HEK293 (cell line): ENCODE data around the gene CCHCR1.

Experiments used
- INSM2 ChIP-seq: fragments of 450-650 bp; formaldehyde crosslinking; IDR thresholded peaks from 2 replicates; pipeline ENCODE4 v1.5.1; 2016; ENCODE audit warnings: missing biosample characterization, missing genetic modification characterization
- PRDM1 ChIP-seq: fragments of 450-650 bp; formaldehyde crosslinking; IDR thresholded peaks from 2 replicates; pipeline ENCODE4; 2016; ENCODE audit warnings: missing biosample characterization, missing genetic modification characterization
- PRDM2 ChIP-seq: fragments of 450-650 bp; formaldehyde crosslinking; IDR thresholded peaks from 2 replicates; pipeline ENCODE4 v1.5.1; 2016; ENCODE audit warnings: missing biosample characterization, missing genetic modification characterization, borderline replicate concordance
- SALL2 ChIP-seq: fragments of 450-650 bp; formaldehyde crosslinking; IDR thresholded peaks from 2 replicates; pipeline ENCODE4 v1.5.0; 2017; ENCODE audit warnings: missing biosample characterization, mild to moderate bottlenecking, missing genetic modification characterization, borderline replicate concordance
- WT1 ChIP-seq: fragments of 450-650 bp; formaldehyde crosslinking; IDR thresholded peaks from 2 replicates; pipeline ENCODE4 v1.5.1; 2016; ENCODE audit warnings: missing biosample characterization, missing genetic modification characterization
- ZBTB17 ChIP-seq: fragments of 450-650 bp; formaldehyde crosslinking; IDR thresholded peaks from 2 replicates; pipeline ENCODE4 v1.5.1; 2016; ENCODE audit warnings: missing biosample characterization, missing genetic modification characterization
- ZBTB6 ChIP-seq: fragments of 450-650 bp; formaldehyde crosslinking; IDR thresholded peaks from 2 replicates; pipeline ENCODE4 v1.5.1; 2017; ENCODE audit warnings: missing biosample characterization, missing genetic modification characterization
- ZBTB8A ChIP-seq: fragments of 450-650 bp; formaldehyde crosslinking; IDR thresholded peaks from 2 replicates; pipeline ENCODE4 v1.5.1; 2016; ENCODE audit warnings: missing biosample characterization, missing genetic modification characterization
- ZFP3 ChIP-seq: fragments of 450-650 bp; formaldehyde crosslinking; IDR thresholded peaks from 2 replicates; pipeline ENCODE4 v1.5.1; 2016; ENCODE audit warnings: low read depth, missing biosample characterization, missing genetic modification characterization
- ZNF280C ChIP-seq: fragments of 450-650 bp; formaldehyde crosslinking; IDR thresholded peaks from 2 replicates; pipeline ENCODE4 v1.5.1; 2016; ENCODE audit warnings: missing biosample characterization, missing genetic modification characterization
- ZNF292 ChIP-seq: fragments of 450-650 bp; formaldehyde crosslinking; IDR thresholded peaks from 2 replicates; pipeline ENCODE4 v1.5.1; 2016; ENCODE audit warnings: low read depth, missing biosample characterization, missing genetic modification characterization, borderline replicate concordance
- ZNF362 ChIP-seq: fragments of 450-650 bp; formaldehyde crosslinking; IDR thresholded peaks from 2 replicates; pipeline ENCODE4 v1.5.1; 2016; ENCODE audit warnings: missing biosample characterization, missing genetic modification characterization
- ZNF391 ChIP-seq: fragments of 450-650 bp; formaldehyde crosslinking; IDR thresholded peaks from 2 replicates; pipeline ENCODE4 v1.5.1; 2016; ENCODE audit warnings: low read depth, missing biosample characterization, missing genetic modification characterization, borderline replicate concordance
- ZNF48 ChIP-seq: fragments of 450-650 bp; formaldehyde crosslinking; IDR thresholded peaks from 2 replicates; pipeline ENCODE4 v1.5.1; 2016; ENCODE audit warnings: missing biosample characterization, missing genetic modification characterization
- ZNF510 ChIP-seq: fragments of 450-650 bp; formaldehyde crosslinking; IDR thresholded peaks from 2 replicates; pipeline ENCODE4 v1.5.1; 2018; ENCODE audit warnings: mild to moderate bottlenecking, missing genetic modification characterization, missing biosample characterization; ENCODE audit not compliant: insufficient replicate concordance
- ZNF529 ChIP-seq: fragments of 450-650 bp; formaldehyde crosslinking; IDR thresholded peaks from 2 replicates; pipeline ENCODE4 v1.5.1; 2017; ENCODE audit warnings: missing genetic modification characterization, missing biosample characterization; ENCODE audit not compliant: insufficient replicate concordance
- ZNF580 ChIP-seq: fragments of 450-650 bp; formaldehyde crosslinking; IDR thresholded peaks from 2 replicates; pipeline ENCODE4 v1.5.1; 2016; ENCODE audit warnings: missing biosample characterization, missing genetic modification characterization
- ZNF596 ChIP-seq: fragments of 450-650 bp; IDR thresholded peaks from 2 replicates; pipeline ENCODE4 v1.5.0; 2018; ENCODE audit warnings: missing biosample characterization, mild to moderate bottlenecking, missing genetic modification characterization, moderate library complexity
- ZNF629 ChIP-seq: fragments of 450-650 bp; formaldehyde crosslinking; IDR thresholded peaks from 2 replicates; pipeline ENCODE4 v1.5.1; 2017; ENCODE audit warnings: missing biosample characterization, missing genetic modification characterization
- ZNF660 ChIP-seq: fragments of 450-650 bp; IDR thresholded peaks from 2 replicates; pipeline ENCODE4 v1.5.1; 2018; ENCODE audit warnings: missing biosample characterization, mild to moderate bottlenecking, missing genetic modification characterization
- ZNF677 ChIP-seq: fragments of 450-650 bp; IDR thresholded peaks from 2 replicates; pipeline ENCODE4 v1.5.0; 2018; ENCODE audit warnings: missing biosample characterization, mild to moderate bottlenecking, missing genetic modification characterization, moderate library complexity
- ZNF76 ChIP-seq: fragments of 450-650 bp; formaldehyde crosslinking; IDR thresholded peaks from 2 replicates; pipeline ENCODE4; 2016; ENCODE audit warnings: low read depth, missing biosample characterization, missing genetic modification characterization, borderline replicate concordance
- ZNF776 ChIP-seq: fragments of 450-650 bp; formaldehyde crosslinking; IDR thresholded peaks from 2 replicates; pipeline ENCODE4 v1.5.0; 2017; ENCODE audit warnings: missing biosample characterization, missing genetic modification characterization, borderline replicate concordance
- ZNF785 ChIP-seq: fragments of 450-650 bp; formaldehyde crosslinking; IDR thresholded peaks from 2 replicates; pipeline ENCODE4 v1.5.1; 2016; ENCODE audit warnings: missing biosample characterization, missing genetic modification characterization

Gene CCHCR1

GRCh38 chr6:31187780-31188194, 30.2 kb upstream of the CCHCR1 start (continued):
- TF ChIP-seq PRDM2 (tag by site-specific recombination) (no peak), ZNF391 (no peak), WT1 (tag by site-specific recombination) (no peak), ZNF529 (tag by site-specific recombination) (no peak), ZNF292 (tag by site-specific recombination) (no peak), ZNF510 (tag by site-specific recombination) (no peak), PRDM1 (no peak), SALL2 (tag by site-specific recombination) (no peak), INSM2 (tag by site-specific recombination) (peak; percentile 35; the same call in 1 of the 2 replicates), ZNF596 (tag by site-specific recombination) (no peak), ZNF280C (no peak), ZNF362 (tag by site-specific recombination) (0 out of 2 replicates have a peak, but pooled peaks have one; percentile 18), ZBTB6 (tag by site-specific recombination) (no peak), ZNF76 (no peak), ZBTB17 (tag by site-specific recombination) (peak; percentile 68; the same call in 1 of the 2 replicates), ZBTB8A (0 out of 2 replicates have a peak, but pooled peaks have one; percentile 25), ZNF629 (tag by site-specific recombination) (peak; percentile 82), ZNF776 (tag by site-specific recombination) (no peak), ZFP3 (tag by site-specific recombination) (no peak), ZNF785 (tag by site-specific recombination) (no peak), ZNF48 (tag by site-specific recombination) (no peak), ZNF660 (tag by site-specific recombination) (no peak), ZNF677 (tag by site-specific recombination) (no peak), ZNF580 (tag by site-specific recombination) (no peak)
